ENCODE measurements around the gene CASP2.
"Not testable (repeated sequence)": the region's sequence is repeated elsewhere in the genome, so short reads cannot be mapped to it uniquely, and the experiment has no call there.

CASP2 gene

DNA sequence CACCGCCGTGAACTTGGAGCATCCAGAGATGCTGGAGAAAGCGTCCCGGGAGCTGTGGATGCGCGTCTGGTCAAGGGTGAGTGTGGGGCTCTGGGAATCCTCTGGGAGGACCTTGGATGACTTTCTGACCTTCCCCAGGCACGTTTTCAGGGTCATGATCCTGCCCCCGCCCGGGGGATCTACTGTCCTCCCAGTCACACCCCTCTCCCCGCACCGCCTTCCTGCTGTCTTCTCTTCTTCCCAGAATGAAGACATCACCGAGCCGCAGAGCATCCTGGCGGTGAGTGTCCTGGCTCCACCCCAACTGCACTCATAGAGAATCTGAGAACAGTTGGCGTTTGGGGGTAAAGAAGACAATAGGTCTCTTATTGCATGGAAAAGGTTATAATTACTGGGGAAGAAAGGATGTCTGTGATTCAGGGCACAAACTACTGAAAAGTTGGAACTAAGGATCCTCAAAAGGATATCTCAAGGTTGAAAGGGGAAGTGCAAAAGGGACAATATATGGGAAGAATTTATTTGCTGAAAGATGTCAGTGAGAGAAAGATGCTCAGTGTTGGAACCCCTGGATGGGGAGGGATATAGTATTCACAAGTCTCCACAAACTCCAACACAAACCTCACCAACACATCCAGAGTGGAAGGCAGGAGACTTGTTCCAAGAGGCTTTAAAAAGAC, 23.0 kb upstream of the CASP2 start:
- DNase-seq: no peak

DNA sequence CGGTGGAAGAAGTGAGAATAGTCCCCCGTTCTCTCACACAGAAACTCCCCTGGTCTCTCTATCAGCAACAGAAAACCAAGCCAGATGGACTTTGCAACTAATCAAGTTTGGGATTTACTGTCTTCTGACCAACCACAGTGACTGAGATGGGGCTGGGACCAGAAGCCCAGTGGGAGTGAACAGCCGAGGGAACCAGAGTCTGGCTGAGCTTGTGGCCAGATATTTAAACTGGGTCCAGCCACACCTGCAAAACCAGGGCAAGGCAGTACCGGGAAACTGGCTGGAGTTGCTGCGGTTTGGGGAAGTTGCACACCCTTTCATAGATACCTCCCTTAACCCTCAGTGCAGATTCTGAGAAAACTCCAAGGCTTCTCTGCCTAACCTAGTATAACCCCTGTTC, 18.9 kb upstream of the CASP2 start:
- no peak for DNase-seq

DNA sequence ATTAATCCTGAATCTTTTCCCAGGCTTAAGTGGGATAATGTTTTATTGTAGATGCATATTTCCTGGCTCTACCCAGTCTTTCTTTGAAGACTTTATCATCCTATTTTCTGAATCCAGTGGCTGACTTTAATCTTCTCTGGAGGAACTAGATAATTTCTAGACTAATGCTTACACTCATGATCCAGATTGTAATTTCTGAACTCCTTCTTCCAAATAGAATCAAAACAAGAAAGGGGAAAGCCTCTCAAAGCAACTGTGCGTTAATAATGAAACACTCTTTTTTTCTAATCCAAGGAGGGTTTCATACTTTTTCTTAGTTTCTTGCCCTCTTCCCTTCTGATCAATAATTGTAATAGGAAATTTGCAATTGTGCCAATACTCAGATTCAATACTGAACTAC, 16.9 kb upstream of the CASP2 start:
- no peak for DNase-seq

DNA sequence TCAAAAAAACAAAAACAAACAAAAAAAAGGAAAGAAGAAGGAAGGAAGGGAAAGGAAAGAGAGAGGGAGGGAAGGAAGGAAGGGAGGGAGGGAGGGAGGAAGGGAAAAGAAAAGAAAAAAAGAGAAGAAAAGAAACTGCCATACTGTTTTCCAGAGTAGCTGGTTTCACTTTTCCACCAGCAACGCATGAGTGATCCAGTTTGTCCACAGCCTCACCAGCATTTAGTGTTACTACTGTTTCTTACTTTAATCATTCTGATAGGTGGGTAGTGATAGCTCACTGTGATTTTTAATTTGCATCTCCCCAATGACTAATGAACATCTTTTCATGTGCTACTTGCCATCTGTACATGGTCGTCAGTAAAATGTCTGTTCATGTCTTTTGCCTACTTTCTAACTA, 15.3 kb upstream of the CASP2 start:
- no peak for DNase-seq

DNA sequence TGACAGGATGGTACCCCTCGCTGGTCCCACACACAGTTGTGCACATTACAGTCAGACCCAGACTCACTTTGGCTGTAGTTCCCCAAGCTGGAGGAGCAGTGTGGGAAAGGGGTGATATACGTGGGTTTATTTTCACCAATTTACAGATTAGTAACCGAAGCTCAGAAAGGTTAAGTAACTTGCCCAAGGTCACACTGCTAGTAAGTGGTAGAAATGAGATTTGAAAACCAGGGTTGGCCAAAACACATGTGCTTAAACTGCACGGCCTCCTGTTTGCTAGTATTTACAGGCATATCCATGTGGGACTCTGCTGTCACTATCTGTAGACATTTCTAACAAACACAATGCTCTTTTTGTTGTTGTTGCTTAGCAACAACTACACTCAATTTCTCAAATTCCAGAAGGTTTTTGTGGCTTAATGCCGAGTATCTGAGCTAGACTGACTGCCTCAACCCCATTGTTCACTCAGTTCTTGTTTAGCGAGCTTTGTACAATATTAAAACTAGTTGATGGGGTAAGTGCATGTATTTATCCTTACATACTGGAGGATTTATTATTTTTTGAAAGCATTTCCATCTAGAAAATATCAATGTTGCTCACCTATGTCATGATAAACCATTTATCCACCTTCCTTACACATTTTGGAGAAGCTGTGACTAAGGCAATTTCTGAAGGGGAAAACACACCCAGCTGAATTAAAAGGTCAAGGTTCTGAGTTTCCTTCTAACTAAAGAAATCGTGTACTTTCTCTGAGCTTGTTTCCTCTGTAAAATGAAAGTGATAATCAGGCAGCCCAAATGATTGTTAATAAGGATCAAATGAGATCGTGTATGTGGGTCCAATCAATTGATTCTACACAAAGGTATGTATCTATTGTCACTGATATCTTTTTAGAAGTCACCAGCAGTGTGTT, 8.7 kb upstream of the CASP2 start:
- DNase-seq: no peak

DNA sequence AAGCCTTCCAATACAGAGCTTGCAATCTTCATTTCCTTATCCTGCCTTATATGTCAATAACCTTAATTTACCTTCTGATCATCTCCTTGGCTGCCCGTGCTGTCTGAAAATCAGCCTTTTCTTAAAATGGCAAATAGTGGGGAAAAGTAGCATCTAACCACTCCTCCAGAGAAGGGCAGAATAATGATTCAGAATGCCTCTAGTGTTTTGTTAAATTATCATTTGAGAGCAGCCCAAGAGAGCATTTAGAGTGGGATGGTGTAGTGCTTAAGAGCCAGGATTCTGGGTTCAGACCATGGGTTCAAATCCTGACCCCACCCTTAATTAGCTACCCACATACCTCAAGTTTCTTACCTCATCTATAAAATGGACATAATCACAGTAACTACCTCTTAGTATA, 8.0 kb upstream of the CASP2 start:
- DNase-seq: no peak

DNA sequence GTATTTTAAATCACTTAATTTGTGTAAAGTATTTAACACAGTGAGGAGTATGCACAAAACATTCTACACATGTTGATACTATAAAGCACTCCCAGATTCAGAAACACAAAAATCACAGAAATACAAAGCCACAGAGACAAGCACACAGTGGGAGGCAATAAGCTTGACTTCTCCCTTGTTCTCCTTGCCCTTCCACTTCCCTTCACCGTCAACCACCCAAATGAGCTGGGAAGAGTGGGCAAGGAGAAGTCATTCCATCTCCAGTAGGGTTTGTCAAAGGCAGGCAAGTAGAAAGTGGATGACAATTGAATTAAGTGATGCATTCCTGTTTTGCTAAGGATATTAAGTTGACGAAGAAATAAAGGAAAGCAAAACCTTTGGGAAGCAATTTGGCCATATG, 7.6 kb upstream of the CASP2 start:
- DNase-seq: no peak

DNA sequence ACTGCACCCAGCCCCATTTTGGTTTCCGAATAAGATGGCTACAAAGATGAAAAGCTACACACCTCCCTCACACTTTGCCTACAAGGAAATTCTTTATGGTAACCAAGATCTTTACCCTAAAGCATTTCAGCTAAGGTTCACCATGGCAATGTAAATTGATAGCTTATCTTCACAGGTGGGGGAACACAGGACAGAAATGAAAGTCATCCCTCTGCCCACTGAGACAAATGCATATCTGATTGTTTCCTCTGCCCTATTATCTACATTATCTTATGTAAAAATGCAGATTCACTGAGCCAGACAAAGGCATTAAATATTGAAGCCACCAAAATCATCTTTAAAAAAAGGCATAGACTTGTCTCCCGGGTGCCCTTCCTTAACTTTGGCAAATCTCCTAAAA, 6.6 kb upstream of the CASP2 start:
- DNase-seq: no peak

DNA sequence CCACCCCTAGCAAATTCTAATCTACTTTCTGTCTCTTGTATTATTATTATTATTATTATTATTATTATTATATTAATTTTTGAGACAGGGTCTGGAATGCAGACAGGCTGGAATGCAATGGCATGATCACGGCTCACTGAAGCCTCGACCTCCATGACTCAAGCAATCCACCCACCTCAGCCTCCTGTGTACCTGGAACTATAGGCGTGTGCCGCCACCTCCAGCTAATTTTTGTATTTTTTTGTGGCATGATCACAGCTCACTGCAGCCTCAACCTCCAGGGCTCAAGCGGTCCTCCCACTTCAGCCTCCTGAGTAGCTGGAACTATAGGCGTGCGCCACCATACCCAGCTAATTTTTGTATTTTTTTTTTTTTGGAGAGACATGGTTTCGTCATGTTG, 6.0 kb upstream of the CASP2 start:
- DNase-seq: no peak

DNA sequence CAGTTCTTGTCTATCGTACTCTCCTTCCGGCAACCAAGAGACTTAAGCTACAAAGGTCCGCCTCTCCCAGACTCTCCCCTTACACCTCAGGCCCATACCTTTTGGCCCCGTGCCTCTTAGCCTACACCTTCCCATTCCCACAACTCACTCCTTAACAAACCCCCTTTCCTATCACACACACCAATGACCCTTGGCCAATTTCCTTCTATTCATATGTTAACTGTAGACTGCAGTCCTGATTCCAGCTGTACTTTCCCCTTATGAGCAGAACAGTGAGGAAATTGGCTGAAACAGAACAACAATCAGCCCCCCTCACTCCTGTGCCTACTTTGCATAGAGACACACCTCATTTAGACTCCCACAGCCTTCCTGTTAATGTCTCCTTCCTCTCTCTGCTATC, 4.8 kb upstream of the CASP2 start:
- DNase-seq: no peak

DNA sequence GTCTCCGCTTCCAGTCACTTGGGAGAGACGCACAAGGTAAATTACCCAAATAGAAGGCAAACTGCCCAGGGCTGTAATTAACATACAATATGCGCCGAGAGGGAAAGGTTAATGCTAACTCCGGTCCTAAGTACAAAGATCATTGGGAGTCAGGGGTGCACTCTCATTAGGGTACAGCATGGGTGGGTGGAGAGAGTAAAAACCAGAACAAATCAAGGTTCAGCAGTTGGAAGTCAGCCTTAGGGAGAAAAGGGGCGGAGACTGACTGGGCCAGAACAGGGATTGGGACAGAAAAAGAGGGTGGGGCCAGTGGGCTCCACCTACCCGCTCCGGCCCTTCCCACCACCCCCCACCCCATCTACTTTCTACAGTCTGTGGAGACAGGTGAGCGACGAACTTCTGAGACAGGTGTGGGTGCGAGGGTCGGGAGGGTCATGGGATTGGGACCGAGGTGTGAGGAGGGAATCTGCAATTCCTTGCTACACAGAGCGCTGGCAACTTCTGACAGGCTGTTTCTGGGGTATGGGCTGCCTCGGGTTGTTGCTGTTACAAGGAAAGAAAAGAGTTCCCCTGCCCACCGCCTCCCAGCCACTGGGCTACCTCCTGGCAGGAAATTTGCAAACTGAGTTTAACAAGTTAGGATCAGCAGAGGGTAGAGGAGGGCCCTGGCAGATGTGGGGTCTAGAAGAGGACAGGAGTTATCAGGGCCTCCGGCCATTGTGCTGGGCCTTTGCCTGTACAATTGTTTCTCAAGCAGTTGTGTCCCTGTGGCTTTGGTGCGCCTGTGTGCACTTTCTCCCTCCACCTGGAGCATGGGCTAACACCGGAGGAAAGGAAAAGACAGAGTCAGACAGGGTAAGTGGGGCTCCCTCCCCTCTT, 3.3 kb upstream of the CASP2 start, which contains the start of gene TMEM139:
TSS of gene TMEM139 (plus strand) at position 368 of the 879 bp plus-strand sequence. CDS start 1,000 bp downstream, outside the sequence.
- no peak for DNase-seq

DNA sequence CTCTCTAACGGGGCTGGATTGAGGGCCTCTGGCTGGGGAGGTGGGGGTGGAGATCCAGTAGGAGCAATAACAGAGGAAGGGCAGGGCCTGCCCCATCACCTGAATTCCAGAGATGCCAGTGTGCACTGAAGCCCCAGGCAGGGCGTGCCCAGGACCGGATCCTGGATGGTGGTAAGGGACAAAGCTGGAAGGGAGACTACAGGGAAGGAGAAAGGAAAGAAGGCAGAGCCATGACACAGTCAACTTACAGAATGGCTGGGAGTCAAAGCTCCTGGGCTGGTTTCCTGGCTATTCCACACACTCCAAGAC, 2.7 kb upstream of the CASP2 start:
- no peak for DNase-seq

DNA sequence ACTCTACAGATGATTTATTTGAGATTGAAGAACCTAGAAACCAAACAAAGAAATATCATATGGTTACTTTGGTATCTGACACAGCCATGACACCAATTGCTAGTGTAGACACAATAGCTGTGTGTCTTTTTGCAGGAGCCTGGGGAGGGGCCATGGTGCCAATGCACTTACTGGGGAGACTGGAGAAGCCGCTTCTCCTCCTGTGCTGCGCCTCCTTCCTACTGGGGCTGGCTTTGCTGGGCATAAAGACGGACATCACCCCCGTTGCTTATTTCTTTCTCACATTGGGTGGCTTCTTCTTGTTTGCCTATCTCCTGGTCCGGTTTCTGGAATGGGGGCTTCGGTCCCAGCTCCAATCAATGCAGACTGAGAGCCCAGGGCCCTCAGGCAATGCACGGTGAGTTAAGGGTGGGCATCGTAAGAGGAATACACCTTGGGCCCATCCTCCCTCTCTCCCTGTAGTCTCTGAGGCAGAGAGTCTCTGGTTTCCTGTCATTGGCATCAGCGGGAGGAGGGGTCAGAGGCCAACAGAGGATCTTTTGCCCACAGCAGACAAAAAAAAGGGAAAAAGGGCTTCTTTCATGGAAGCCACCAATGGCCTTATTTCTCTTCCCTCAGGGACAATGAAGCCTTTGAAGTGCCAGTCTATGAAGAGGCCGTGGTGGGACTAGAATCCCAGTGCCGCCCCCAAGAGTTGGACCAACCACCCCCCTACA, 2.2 kb upstream of the CASP2 start:
- no peak for DNase-seq

DNA sequence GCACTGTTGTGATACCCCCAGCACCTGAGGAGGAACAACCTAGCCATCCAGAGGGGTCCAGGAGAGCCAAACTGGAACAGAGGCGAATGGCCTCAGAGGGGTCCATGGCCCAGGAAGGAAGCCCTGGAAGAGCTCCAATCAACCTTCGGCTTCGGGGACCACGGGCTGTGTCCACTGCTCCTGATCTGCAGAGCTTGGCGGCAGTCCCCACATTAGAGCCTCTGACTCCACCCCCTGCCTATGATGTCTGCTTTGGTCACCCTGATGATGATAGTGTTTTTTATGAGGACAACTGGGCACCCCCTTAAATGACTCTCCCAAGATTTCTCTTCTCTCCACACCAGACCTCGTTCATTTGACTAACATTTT, 1.6 kb upstream of the CASP2 start:
- DNase-seq: no peak

DNA sequence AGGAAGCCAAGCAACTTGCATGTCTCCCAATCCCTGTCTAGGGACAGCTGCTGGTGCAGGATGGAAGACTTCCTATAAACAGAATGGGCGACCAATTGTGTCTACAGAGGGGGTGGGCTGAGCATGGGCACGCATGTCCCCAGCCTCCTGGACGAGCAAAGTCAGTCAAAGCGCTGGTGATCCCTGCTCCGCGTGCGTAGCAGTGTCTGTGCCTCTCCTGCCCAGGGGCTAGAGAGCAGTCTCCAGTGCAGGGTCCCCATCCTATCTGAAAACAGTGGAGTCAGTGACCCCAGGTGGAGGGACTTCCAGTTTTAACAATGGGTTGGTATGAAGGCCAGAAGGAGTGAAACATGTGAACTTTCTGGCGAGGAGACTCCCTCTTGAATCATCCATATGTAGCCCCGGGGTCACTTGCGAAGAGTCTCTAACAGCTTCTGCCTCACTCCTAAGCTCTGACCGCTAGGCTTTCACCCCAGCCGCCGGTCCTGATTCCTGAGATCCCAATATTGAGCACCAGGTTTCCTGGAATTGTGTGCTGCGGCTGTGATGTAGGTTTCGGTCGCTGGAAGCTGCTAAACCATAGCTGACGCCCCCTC, 714 bp upstream of the CASP2 start:
- DNase-seq: no peak

DNA sequence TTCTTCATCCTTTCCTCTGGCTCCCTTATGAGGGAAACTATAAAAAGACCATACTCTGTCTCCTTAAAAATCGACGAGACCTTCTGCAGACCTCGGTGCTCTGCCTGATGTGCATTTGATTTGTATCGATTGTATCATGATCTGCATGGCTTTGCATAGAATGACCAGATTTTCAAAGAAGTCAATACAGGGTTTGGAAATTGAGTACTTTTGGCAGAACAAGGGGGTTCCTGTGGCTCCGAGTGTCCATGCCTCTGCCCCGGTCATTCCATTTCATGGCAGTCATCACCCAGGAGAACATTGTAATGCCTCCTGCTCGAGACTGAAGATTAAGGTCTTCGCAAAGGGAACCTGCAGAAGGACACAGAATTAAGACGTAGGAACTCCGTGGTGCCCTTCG, 685 bp downstream of the CASP2 start:
- DNase-seq: peak; percentile 31

DNA sequence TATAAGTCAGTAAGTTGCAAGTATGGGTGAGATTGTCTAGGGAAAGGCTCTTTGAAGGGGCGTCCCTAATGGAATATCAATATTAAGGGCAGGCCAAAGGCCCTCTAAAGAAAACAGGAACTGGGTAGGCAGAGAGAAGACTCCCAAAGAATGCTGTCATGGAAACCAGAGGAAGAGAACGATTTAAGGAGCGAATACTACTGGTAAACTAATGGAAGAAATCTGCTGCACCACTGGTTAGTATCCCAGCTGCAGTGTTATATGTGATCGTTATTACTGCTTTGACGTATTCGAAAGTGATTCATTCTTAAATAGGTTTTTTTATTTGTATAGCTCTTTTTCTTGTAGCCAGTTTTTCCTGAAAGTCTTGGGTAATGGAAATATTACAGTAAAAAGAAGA, 1.3 kb downstream of the CASP2 start:
- DNase-seq: peak; percentile 55

DNA sequence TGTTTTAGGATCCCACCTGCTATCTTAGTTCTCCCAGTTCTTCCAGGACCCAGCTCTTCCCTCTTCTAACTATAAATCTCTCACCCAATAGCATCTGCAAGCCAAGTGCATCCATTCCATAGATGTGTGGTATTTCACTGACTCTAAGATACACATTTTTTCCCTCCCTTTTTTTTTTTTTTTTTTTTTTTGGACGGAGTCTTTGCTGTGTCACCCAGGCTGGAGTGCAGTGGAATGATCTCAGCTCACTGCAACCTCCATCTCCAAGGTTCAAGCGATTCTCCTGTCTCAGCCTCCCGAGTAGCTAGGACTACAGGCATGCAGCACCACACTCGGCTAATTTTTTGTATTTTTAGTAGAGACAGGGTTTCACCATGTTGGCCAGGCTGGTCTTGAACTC, 1.7 kb downstream of the CASP2 start:
- DNase-seq: not testable (repeated sequence)

DNA sequence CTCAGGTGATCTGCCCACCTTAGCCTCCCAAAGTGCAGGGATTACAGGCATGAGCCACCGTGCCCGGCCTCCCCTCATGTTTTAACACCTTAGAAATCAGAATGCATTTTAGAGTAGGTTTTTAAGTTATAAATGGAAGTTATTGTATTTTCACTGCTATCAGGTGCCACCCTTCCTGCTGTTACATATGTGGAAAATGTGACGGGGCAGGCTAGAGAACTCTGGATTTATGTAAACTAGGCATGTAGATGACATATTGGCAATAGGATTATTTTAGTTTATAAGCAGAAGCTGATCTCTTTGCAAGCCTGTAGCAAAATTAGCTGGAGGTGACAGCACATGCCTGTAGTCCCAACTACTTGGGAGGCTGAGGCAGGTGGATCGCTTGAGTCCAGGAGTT, 2.1 kb downstream of the CASP2 start:
- DNase-seq: no peak

DNA sequence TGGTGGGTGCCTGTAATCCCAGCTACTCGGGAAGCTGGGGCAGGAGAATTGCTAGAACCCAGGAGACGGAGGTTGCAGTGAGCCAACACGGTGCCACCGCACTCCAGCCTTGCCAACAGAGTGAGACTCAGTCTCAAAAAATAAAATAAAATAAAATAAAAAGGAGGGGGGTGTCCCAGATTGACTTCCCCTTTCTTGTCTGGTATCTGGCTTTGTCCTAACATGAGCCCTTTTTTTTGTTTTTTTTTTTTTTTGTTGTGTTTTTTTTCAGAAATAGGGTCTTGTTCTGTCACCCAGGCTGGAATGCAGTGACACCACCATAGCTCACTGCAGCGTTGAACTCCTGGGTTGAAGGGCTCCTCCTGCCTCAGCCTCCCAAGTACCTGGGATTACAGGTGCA, 4.7 kb downstream of the CASP2 start:
- peak; percentile 54 for DNase-seq

DNA sequence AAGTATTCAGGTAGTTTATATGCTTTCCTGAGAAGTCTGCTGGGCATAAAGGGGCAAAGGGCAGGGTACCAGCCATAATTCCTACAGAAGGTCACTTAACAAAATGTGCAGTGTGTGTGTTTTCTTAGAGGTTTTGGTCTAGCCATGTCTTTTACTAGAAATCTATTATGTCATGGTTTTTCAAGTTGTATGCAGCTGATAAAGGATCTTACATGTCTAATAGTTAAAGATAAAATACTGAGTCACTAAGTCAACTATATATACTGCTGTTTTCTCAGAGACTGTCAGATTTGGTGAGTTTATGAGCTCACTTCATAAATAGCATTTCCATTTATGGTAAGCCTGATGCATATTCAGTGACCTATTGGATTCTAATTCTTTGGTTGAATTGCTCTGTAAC, 7.7 kb downstream of the CASP2 start:
- DNase-seq: peak; percentile 29

DNA sequence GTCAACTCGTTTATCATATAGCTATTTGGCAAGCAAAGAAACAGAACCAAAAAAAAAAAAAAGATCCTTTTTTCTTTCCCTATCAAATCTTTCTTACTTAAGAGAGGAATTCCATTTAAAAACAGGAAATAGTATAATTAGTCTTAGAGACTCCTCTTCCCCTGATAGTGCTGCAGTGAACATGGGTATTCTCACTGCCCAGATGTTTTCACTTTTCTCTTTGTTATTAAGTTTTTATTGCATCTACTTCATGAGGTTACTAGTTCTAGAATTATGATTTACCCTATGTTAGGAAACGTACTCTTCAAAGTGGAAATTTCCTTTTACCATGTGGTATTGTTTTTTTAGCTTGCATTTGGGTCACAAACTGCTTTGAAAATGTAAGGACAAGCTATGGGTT, 8.5 kb downstream of the CASP2 start:
- no peak for DNase-seq

DNA sequence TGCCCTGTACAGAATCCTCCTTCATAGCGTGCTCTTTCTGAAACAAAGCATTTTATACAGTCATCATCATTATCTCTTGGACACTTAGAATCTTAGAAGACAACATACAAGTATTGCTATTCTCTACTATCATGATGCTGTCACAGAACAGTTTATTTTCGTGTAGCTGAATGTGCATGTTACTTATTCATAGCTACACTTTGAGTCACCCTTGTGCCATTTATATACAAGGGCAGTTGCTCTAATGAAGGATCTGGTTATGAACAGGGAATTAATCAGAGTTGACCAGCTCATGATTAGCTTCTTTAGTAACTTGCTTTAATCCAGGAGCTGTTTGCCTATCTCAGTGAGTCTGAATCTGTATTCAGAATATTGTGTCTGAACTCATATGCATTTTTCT, 11.2 kb downstream of the CASP2 start:
- DNase-seq: no peak
